Islet precursor cell (in vitro differentiated cells): ENCODE data around the gene RDH12.
A peak's percentile ranks its signal among the peaks of the same experiment; 100 is the strongest.
"Not testable (repeated sequence)": the region's sequence is repeated elsewhere in the genome, so short reads cannot be mapped to it uniquely, and the experiment has no call there.

Experiments
- DNase-seq: peaks from one replicate; pipeline ENCODE4 v3.0.0-alpha.2; 2018

The RDH12 gene

GRCh38 chr14:67701492-67701891, at the start of gene RDH12:
Gene RDH12, plus strand, starts transcription at chr14:67701886. Its CDS starts 20,757 bp downstream, at chr14:67722643.
- DNase-seq = not testable (repeated sequence)

- no peak for DNase-seq
Observed at GRCh38 chr14:67652189-67652588, 49.5 kb upstream of the RDH12 start.

GRCh38 chr14:67653651-67654280, 47.9 kb upstream of the RDH12 start:
- DNase-seq = no peak

- DNase-seq = no peak
Observed at GRCh38 chr14:67663633-67664032, 38.1 kb upstream of the RDH12 start.

GRCh38 chr14:67665868-67666267, 35.8 kb upstream of the RDH12 start:
- no peak for DNase-seq

GRCh38 chr14:67666750-67667449, 34.8 kb upstream of the RDH12 start:
- DNase-seq = peak; percentile 59

- DNase-seq = no peak
Observed at GRCh38 chr14:67668559-67668958, 33.1 kb upstream of the RDH12 start.

GRCh38 chr14:67673451-67673850, 28.2 kb upstream of the RDH12 start:
- DNase-seq = peak; percentile 9

GRCh38 chr14:67674139-67674479, 27.6 kb upstream of the RDH12 start:
- DNase-seq = peak; percentile 90

- peak; percentile 91 for DNase-seq
Observed at GRCh38 chr14:67674480-67675218, 27.0 kb upstream of the RDH12 start, which contains the start of gene VTI1B. Gene VTI1B, minus strand, starts transcription at chr14:67674632. Its CDS starts 143 bp downstream, at chr14:67674489.

- no peak for DNase-seq
Observed at GRCh38 chr14:67675219-67675582, 26.5 kb upstream of the RDH12 start.

- DNase-seq = no peak
Observed at GRCh38 chr14:67679006-67679405, 22.7 kb upstream of the RDH12 start.

- DNase-seq = peak; percentile 42
Observed at GRCh38 chr14:67680121-67680602, 21.5 kb upstream of the RDH12 start.

- DNase-seq = no peak
Observed at GRCh38 chr14:67680941-67681340, 20.7 kb upstream of the RDH12 start.

- no peak for DNase-seq
Observed at GRCh38 chr14:67683842-67684241, 17.8 kb upstream of the RDH12 start.

- DNase-seq = peak; percentile 79
Observed at GRCh38 chr14:67690011-67690410, 11.7 kb upstream of the RDH12 start.

GRCh38 chr14:67694791-67695393, 6.8 kb upstream of the RDH12 start:
- DNase-seq = peak; percentile 98

GRCh38 chr14:67695394-67695949, 6.2 kb upstream of the RDH12 start, which contains the start of gene RDH11:
Gene RDH11, minus strand, starts transcription at chr14:67695764. Its CDS starts 61 bp downstream, at chr14:67695703.
- DNase-seq = peak; percentile 94

GRCh38 chr14:67697006-67697405, 4.7 kb upstream of the RDH12 start:
- no peak for DNase-seq

GRCh38 chr14:67698179-67698578, 3.5 kb upstream of the RDH12 start:
- no peak for DNase-seq

GRCh38 chr14:67703997-67704396, 2.3 kb downstream of the RDH12 start:
- DNase-seq = no peak

- peak; percentile 59 for DNase-seq
Observed at GRCh38 chr14:67704484-67705089, 2.9 kb downstream of the RDH12 start.
